Measurements from ENCODE around the gene OR2A14.
"Not testable (repeated sequence)": the region's sequence is repeated elsewhere in the genome, so short reads cannot be mapped to it uniquely, and the experiment has no call there.

OR2A14 gene

GRCh38 chr7:144158861-144159260 is 35.9 kb downstream of the OR2A14 start:
- no peak for DNase-seq

GRCh38 chr7:144164784-144165183 is 41.8 kb downstream of the OR2A14 start:
- DNase-seq = no peak

DNA sequence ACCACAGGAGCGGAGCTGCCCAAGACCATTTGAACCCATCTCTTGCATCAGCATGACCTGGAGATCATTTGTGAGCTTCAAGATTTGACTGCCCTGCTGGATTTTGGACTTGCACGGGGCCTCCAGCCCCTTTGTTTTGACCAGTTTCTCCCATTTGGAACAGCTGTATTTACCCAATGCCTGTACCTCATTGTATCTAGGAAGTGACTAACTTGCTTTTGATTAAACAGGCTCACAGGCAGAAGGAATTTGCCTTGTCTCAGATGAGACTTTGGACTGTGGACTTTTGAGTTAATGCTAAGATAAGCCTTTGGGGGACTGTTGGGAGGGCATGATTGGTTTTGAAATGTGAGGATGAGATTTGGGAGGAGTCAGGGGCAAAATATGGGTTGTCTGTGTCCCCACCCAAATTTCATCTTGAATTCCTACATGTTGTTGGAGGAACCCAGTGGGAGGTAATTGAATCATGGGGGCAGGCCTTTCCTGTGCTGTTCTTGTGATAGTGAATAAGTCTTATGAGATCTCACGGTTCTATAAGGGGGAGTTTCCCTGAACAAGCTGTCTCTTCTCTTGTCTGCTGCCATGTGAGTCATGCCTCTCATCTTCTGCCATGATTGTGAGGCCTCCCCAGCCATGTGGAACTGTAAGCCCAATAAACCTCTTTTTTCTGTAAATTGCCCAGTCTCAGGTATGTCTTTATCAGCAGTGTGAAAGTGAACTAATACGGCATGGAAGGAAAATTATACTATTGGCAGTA is 48.8 kb downstream of the OR2A14 start:
- not testable (repeated sequence) for DNase-seq

DNA sequence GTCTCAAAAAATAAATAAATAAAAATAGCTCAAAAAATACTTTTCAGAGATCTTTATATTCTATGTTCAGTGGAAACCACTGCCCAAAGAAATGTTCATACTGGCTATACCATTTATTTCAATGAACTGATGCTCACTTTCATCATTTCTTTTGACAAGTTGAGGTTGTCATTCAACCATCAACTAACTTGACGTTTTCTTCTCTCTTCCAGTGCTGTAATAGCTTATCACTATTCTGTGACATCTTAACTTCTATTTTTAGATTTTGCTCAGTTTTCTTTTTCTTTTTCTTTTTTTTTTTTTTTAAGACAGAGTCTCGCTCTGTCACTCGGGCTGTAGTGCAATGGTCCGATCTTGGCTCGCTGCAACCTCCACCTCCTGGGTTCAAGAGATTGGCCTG is 51.6 kb downstream of the OR2A14 start:
- DNase-seq = no peak

GRCh38 chr7:144178380-144179164 is 55.6 kb downstream of the OR2A14 start:
- peak; percentile 10 for DNase-seq

GRCh38 chr7:144179165-144179479 is 56.1 kb downstream of the OR2A14 start:
- DNase-seq = not testable (repeated sequence)
